ENCODE measurements around the gene AKAP7.

AKAP7 gene

GRCh38 chr6:131132360-131132759 is 2.9 kb upstream of the AKAP7 start:
- DNase-seq (ENCODE audit: low read depth, low spot score), result no peak
- H3K27ac ChIP-seq, result no peak overlapping the region

GRCh38 chr6:131134220-131134979 is 867 bp upstream of the AKAP7 start:
- peak overlapping the region; percentile 60 for H3K27ac ChIP-seq
- no peak for DNase-seq (ENCODE audit: low read depth, low spot score)

- no peak for DNase-seq (ENCODE audit: low read depth, low spot score)
- peak overlapping the region; percentile 60 for H3K27ac ChIP-seq
Measured at GRCh38 chr6:131134980-131135243, 355 bp upstream of the AKAP7 start.

GRCh38 chr6:131136021-131136786 is 937 bp downstream of the AKAP7 start:
- no peak for DNase-seq (ENCODE audit: low read depth, low spot score)
- H3K27ac ChIP-seq, result peak overlapping the region; percentile 60

GRCh38 chr6:131139599-131139998 is 4.3 kb downstream of the AKAP7 start:
- H3K27ac ChIP-seq, result no peak overlapping the region
- no peak for DNase-seq (ENCODE audit: low read depth, low spot score)

GRCh38 chr6:131143319-131143718 is 8.1 kb downstream of the AKAP7 start:
- no peak overlapping the region for H3K27ac ChIP-seq
- DNase-seq (ENCODE audit: low read depth, low spot score), result no peak

GRCh38 chr6:131146865-131147264 is 11.6 kb downstream of the AKAP7 start:
- DNase-seq (ENCODE audit: low read depth, low spot score), result no peak

GRCh38 chr6:131156411-131156810 is 21.1 kb downstream of the AKAP7 start:
- DNase-seq (ENCODE audit: low read depth, low spot score), result no peak
- no peak overlapping the region for H3K27ac ChIP-seq

More at GRCh38 chr6:131146865-131147264, 11.6 kb downstream of the AKAP7 start:
- no peak overlapping the region for H3K27ac ChIP-seq

- H3K27ac ChIP-seq, result no peak overlapping the region
- peak; percentile 24 for DNase-seq (ENCODE audit: low read depth, low spot score)
Measured at GRCh38 chr6:131159578-131159977, 24.3 kb downstream of the AKAP7 start.

- H3K27ac ChIP-seq, result no peak overlapping the region
- no peak for DNase-seq (ENCODE audit: low read depth, low spot score)
Measured at GRCh38 chr6:131160254-131160758, 25.0 kb downstream of the AKAP7 start.

- no peak overlapping the region for H3K27ac ChIP-seq
- DNase-seq (ENCODE audit: low read depth, low spot score), result no peak
Measured at GRCh38 chr6:131161987-131162386, 26.7 kb downstream of the AKAP7 start.

GRCh38 chr6:131163886-131164285 is 28.6 kb downstream of the AKAP7 start:
- no peak for DNase-seq (ENCODE audit: low read depth, low spot score)
- H3K27ac ChIP-seq, result no peak overlapping the region

GRCh38 chr6:131164506-131164905 is 29.2 kb downstream of the AKAP7 start:
- DNase-seq (ENCODE audit: low read depth, low spot score), result no peak
- no peak overlapping the region for H3K27ac ChIP-seq

GRCh38 chr6:131167773-131168172 is 32.5 kb downstream of the AKAP7 start:
- DNase-seq (ENCODE audit: low read depth, low spot score), result no peak

GRCh38 chr6:131169613-131170012 is 34.3 kb downstream of the AKAP7 start:
- no peak for DNase-seq (ENCODE audit: low read depth, low spot score)
- no peak overlapping the region for H3K27ac ChIP-seq

More at GRCh38 chr6:131167773-131168172, 32.5 kb downstream of the AKAP7 start:
- H3K27ac ChIP-seq, result no peak overlapping the region

GRCh38 chr6:131172222-131172621 is 37.0 kb downstream of the AKAP7 start:
- no peak overlapping the region for H3K27ac ChIP-seq
- no peak for DNase-seq (ENCODE audit: low read depth, low spot score)

GRCh38 chr6:131173680-131174079 is 38.4 kb downstream of the AKAP7 start:
- no peak for DNase-seq (ENCODE audit: low read depth, low spot score)
- H3K27ac ChIP-seq, result no peak overlapping the region

GRCh38 chr6:131175564-131175963 is 40.3 kb downstream of the AKAP7 start:
- no peak for DNase-seq (ENCODE audit: low read depth, low spot score)
- H3K27ac ChIP-seq, result no peak overlapping the region

- H3K27ac ChIP-seq, result no peak overlapping the region
- DNase-seq (ENCODE audit: low read depth, low spot score), result no peak
Measured at GRCh38 chr6:131177996-131178395, 42.7 kb downstream of the AKAP7 start.

- no peak overlapping the region for H3K27ac ChIP-seq
- DNase-seq (ENCODE audit: low read depth, low spot score), result no peak
Measured at GRCh38 chr6:131182991-131183425, 47.7 kb downstream of the AKAP7 start.

- no peak overlapping the region for H3K27ac ChIP-seq
- DNase-seq (ENCODE audit: low read depth, low spot score), result no peak
Measured at GRCh38 chr6:131183427-131184095, 48.3 kb downstream of the AKAP7 start.

Measured in epithelial cell of prostate (primary cell).